Measurements from ENCODE around the gene IER3.
"Not testable (repeated sequence)": the region's sequence is repeated elsewhere in the genome, so short reads cannot be mapped to it uniquely, and the experiment has no call there.

IER3 gene

DNA sequence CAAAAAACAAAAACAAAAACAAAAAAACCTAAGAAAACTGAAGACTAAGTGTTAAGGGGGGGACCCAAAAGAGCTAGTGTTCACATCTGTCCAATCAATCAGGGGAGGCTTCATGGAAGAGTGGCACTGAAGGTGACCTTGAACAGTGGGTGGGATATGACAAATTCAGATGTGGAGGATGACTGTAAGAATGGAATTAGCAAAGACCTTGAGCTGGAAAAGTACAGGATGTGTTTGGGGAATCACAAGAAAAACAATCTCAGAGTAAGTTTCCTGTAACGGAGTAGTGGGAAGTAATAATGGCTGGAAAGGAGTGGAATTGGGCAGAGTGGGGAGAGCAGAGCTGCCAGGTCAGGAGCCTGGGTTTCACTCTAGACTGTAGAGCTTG, 2.9 kb upstream of the IER3 start:
- DNase-seq: no peak

DNA sequence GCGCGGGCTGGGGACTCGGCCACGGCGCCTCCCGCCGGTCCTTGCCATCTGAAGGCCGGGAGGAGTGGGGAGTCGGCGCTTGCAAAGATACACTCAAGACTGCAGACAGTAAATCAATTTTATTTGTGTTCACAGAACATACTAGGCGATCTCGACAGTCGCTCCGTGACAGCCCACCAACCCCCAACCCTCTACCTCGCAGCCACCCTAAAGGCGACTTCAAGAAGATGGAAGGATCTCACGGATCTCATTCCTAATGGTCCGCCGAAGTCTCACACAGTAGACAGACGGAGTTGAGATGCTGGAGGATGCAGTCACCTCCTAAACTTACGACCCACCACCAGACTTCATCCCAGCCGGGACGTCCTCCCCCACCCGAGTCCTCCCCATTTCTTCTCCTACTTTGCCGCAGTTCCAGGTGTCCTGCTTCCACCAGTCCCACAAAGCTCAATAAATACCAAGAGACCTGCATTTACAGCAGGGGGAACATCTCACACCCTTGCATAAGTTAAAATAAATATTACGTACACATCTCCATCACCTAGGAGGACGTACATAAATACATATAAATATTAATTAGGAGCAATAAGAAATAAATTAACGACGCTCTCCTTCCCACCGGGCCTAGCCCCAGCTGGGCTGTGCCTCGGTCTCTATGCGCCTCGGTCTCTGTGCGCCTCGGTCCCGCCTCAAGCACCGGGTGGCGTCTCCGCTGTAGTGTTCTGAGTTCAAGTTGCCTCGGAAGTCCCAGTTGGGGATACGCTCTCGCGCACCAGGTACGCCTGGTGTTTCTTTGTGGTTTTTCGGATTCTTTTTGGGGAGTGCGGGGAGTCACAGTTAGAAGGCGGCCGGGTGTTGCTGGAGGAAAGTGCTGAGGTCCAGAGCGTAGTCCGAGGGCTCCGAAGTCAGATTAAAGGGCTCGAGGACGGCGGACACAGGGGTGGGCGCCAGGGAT, 971 bp downstream of the IER3 start:
- DNase-seq: no peak

GRCh38 chr6:30742316-30743098, 1.8 kb downstream of the IER3 start, which contains the start of gene FLOT1:
TSS of gene FLOT1 (minus strand) at chr6:30742687. CDS start at chr6:30742189, 498 bp downstream.
- peak; percentile 94 for DNase-seq

DNA sequence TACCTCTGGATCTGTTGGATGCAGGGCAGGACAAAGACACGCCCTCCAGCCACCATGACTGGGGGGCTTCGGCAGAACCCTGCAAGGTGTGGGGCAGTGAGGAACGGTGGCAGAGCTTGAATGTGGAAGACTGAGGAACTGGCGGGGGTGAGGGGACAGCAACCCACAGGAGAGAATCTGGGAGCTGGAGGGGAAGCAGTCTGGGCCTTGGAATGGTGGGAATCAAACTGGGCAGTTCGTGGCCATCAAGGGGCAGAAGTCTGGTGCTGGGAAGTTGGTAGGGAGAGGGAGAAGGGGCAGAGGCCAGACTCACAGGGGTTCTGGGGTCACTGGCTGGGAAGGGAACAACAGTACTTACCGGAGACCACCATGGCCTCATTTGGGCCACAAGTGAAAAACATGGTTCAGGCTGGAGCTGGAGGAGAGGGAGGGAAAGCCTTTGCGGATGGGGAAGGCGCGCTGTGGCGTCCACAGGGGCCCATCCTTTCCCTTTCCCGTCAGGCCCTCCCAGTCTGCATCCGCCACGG, 2.5 kb downstream of the IER3 start:
- no peak for DNase-seq

- DNase-seq: no peak
Observed at GRCh38 chr6:30741063-30741779, 3.1 kb downstream of the IER3 start.

- DNase-seq: no peak
Observed at GRCh38 chr6:30740540-30740870, 3.8 kb downstream of the IER3 start.

DNA sequence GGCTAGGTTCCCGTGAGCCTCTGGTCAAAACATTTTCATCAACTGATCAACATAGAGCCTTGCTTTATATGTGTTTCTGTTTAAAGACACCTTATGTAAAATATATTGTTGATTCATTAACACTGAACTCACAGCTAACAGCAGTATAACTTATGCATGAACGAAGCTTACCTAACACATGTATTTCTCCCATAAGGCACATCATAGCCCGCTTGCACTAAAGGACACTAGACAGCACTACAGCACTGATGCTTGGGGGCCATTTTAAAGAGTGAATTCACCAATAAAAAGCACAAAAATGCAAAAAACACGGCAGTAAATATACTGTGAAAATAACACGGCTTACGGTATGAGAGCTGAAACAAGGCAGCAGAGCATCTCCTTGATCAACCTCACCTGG, 5.8 kb downstream of the IER3 start:
- no peak for DNase-seq

GRCh38 chr6:30735668-30736314, 8.6 kb downstream of the IER3 start:
- no peak for DNase-seq

GRCh38 chr6:30732237-30732943, 12.0 kb downstream of the IER3 start:
- no peak for DNase-seq

DNA sequence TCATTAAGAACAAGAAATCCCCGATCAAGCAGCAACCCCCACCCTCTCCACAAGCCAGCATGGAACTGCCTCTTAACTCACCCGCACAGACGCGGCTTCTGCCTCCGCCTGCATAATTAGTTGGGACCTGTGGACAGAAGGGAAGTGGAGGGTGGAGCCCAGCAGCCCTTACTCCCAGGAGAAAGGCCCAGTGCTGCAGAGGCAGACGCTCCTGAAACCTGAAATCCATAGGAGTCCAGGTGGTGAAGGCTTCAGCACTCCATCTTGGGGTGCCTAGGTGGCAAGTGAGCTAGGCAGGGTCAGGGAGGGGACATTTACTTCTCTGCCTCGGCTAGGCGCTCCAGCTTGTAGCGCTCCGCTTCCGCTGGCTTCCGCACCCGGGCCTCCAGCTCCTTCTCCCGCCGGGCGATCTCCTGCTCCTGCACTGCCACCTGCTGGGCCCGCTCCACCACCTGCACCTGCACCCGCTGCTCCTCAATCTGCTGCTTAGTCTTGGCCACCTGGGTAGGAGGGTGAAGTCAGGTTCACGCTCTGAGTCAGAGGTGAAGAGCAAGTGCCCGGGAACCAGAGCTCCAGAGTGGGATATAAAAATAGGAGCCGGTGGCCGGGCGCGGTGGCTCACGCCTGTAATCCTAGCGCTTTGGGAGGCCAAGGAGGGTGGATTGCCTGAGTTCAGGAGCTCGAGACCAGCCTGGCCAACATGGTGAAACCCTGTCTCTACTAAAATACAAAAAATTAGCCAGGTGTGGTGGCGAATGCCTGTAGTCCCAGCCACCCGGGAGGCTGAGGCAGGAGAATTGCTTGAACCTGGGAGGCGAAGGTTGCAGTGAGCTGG, 13.5 kb downstream of the IER3 start:
- peak; percentile 72 for DNase-seq

DNA sequence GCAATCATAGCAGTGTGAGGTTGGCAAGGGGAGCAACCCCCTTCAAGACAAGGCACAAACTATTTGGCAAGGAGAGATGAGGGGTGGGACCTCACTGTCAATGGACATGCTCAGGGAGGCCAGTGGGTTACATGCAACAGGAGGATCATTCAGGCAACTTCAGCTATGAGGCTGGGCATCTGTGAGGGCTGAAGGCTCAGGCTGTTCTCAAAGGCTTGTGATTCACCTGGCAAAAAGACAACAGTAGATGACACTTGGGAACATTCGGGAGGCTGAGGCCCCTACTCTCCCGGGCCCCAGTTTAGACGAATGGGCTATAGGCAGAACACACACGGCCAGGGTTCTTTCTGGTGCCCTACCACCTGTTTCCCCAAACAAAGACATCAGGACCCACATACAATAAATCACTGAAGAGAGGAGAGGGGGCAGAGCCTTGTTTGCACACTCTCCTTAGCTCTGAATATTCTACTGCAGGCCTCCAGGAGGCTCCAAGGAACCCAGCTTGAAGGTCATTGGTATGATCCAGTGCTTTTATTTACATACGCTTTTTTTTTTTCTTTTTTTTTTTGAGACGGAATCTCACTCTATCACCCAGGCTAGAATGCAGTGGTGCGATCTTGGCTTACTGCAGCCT, 16.3 kb downstream of the IER3 start:
- DNase-seq: no peak

GRCh38 chr6:30726506-30727413, 17.6 kb downstream of the IER3 start:
- DNase-seq: no peak

- peak; percentile 55 for DNase-seq
Observed at GRCh38 chr6:30725713-30726505, 18.4 kb downstream of the IER3 start.

GRCh38 chr6:30724906-30725667, 19.3 kb downstream of the IER3 start:
- DNase-seq: no peak

- not testable (repeated sequence) for DNase-seq
Observed at GRCh38 chr6:30723843-30724741, 20.3 kb downstream of the IER3 start.

GRCh38 chr6:30723159-30723842, 21.0 kb downstream of the IER3 start:
- not testable (repeated sequence) for DNase-seq

Measured in kidney glomerular epithelial cell (primary cell).